ENCODE results near the gene CHN2. TPM values are rescaled to one million over a fixed set of nuclear protein-coding genes. Genes with fewer than 3 reads are reported as not detected.

CHN2 gene
- total RNA-seq, 1 experiment from 2014 or later, result 61.2 TPM

DNA sequence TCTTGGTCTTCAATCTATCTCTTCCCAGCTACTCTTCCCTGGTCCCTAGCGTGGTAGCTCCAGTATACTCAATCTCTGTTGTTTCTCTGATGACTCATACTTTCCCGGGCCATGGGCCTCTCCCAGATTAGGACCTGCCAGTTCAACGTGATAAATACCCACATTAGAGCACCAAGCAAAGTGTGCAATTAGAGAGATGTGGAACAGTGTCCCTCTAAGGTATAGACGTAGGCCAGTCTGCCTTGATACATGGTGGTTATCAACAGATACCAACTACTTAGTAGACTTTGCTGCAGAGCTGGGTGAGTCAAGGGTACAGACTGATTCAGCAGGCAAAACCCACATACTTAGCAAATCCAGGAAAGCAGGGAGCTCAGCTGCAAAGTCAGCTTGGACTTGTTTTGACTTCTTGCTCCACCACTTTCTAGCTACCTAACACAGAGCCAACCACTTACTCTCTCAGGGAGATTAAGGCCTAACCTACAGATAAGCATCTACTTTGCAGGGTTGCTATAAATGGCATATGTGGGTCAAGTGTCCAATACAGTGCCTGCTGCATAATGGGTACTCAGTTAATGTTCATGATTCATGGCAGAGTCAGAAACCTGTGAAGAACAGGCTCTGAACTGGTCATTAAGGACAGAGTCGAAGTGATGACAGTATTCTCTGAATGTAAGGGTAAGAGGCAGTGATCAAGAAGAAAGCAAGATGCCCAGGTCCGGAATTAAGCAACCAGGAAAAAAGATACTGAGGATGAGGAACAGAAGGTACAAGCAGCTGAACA lies 176.1 kb downstream of the CHN2 start:
- TF ChIP-seq EZH2 (IDR thresholded peaks at IDR 0.05; ENCODE audit: borderline replicate concordance, low read depth, low read length, poor library complexity, severe bottlenecking), result no peak
- TF ChIP-seq, protein P1, sequence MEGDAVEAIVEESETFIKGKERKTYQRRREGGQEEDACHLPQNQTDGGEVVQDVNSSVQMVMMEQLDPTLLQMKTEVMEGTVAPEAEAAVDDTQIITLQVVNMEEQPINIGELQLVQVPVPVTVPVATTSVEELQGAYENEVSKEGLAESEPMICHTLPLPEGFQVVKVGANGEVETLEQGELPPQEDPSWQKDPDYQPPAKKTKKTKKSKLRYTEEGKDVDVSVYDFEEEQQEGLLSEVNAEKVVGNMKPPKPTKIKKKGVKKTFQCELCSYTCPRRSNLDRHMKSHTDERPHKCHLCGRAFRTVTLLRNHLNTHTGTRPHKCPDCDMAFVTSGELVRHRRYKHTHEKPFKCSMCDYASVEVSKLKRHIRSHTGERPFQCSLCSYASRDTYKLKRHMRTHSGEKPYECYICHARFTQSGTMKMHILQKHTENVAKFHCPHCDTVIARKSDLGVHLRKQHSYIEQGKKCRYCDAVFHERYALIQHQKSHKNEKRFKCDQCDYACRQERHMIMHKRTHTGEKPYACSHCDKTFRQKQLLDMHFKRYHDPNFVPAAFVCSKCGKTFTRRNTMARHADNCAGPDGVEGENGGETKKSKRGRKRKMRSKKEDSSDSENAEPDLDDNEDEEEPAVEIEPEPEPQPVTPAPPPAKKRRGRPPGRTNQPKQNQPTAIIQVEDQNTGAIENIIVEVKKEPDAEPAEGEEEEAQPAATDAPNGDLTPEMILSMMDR (conservative IDR thresholded peaks at IDR 0.05; ENCODE audit: low read depth, low read length), result no peak
- ChIA-PET POLR2A (ENCODE audit: low non-redundant PET) (no interaction called here), CTCF (no interaction called here)
- H3K9me3 ChIP-seq (ENCODE audit: low read depth, low read length, poor library complexity, severe bottlenecking), result no peaks in the 10 kb centered on the region
- no peaks in the 10 kb centered on the region for H3K27me3 ChIP-seq (replicated peaks; ENCODE audit: insufficient read depth, low read depth, low read length, poor library complexity)
- intact Hi-C loops (cut with micrococcal nuclease; ENCODE audit: unreplicated experiment), result loop anchor here (5.0 to 10.0 kb wide), 2 partner anchors 33 to 96 kb away; no protein-coding TSS in a partner anchor
- peaks cover 6% of the 10 kb centered on the region for H3K36me3 ChIP-seq (ENCODE audit: insufficient read depth, low read length, poor library complexity, severe bottlenecking)
- no TSS peak for BruUV-seq (replicated peaks)
- peak overlapping the region; percentile 98 for H3K27ac ChIP-seq (ENCODE audit: low read depth, low read length, poor library complexity, severe bottlenecking)
- no peak overlapping the region for H3K4me3 ChIP-seq (ENCODE audit: low read depth, low read length, poor library complexity, severe bottlenecking)
- peaks cover 69% of the 10 kb centered on the region for H3K4me1 ChIP-seq (ENCODE audit: insufficient read depth, low read length, poor library complexity, severe bottlenecking)
- DNase-seq (ENCODE audit: low spot score), result peak; percentile 78

GRCh38 chr7:29371472-29371871 lies 176.9 kb downstream of the CHN2 start:
- CTCF ChIA-PET, result no interaction called here
- BruUV-seq (replicated peaks), result no TSS peak
- Histone ChIP-seq H3K9me3 (ENCODE audit: low read depth, low read length, poor library complexity, severe bottlenecking) (no peaks in the 10 kb centered on the region), H3K27me3 (replicated peaks; ENCODE audit: insufficient read depth, low read depth, low read length, poor library complexity) (no peaks in the 10 kb centered on the region), H3K4me1 (ENCODE audit: insufficient read depth, low read length, poor library complexity, severe bottlenecking) (peaks cover 75% of the 10 kb centered on the region), H3K4me3 (ENCODE audit: low read depth, low read length, poor library complexity, severe bottlenecking) (no peak overlapping the region), H3K27ac (ENCODE audit: low read depth, low read length, poor library complexity, severe bottlenecking) (peak overlapping the region; percentile 98), H3K36me3 (ENCODE audit: insufficient read depth, low read length, poor library complexity, severe bottlenecking) (peaks cover 6% of the 10 kb centered on the region)
- intact Hi-C loops (cut with micrococcal nuclease; ENCODE audit: unreplicated experiment), result loop anchor here (5.0 to 10.0 kb wide), 2 partner anchors 34 to 97 kb away; no protein-coding TSS in a partner anchor
- no peak for TF ChIP-seq EZH2 (IDR thresholded peaks at IDR 0.05; ENCODE audit: borderline replicate concordance, low read depth, low read length, poor library complexity, severe bottlenecking)
- TF ChIP-seq, protein P1 (conservative IDR thresholded peaks at IDR 0.05; ENCODE audit: low read depth, low read length), result no peak
- POLR2A ChIA-PET (ENCODE audit: low non-redundant PET), result no interaction called here
- DNase-seq (ENCODE audit: low spot score), result no peak

DNA sequence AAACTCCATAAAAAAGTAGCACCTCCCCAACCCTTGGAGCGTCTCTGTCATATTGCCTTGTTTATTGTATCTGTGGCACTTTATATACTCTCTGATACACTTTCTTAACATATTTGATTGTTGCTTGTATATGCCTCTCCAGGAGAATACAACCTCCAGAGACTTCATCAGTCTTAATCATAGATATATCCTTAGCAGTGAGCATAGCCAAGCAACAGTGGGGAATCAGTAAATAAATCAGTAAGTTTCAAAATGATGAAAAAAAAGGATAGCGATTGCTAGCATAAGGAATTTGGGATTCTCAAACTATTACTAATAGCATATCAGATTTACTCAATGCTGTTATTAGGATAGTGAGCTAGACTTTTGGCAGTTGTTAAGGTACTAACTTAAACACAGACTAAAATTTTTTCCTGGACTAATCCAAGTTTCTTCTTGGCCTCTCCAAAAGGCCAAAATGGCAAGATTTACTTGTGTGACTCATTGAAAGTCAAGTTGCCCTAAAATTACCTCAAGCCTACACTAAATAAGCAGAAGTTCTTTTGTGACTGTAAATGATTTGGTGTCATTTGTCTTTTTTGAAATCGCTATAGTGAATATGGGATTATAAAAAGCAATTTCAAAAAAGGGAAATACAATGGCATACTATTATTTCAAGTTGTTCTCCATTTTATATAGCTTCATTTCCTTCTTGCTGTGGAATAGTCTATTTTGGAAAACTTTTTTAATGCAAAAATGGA lies 177.9 kb downstream of the CHN2 start:
- Histone ChIP-seq H3K36me3 (ENCODE audit: insufficient read depth, low read length, poor library complexity, severe bottlenecking) (peaks cover 6% of the 10 kb centered on the region), H3K27me3 (replicated peaks; ENCODE audit: insufficient read depth, low read depth, low read length, poor library complexity) (no peaks in the 10 kb centered on the region), H3K4me1 (ENCODE audit: insufficient read depth, low read length, poor library complexity, severe bottlenecking) (peaks cover 83% of the 10 kb centered on the region), H3K4me3 (ENCODE audit: low read depth, low read length, poor library complexity, severe bottlenecking) (no peak overlapping the region), H3K27ac (ENCODE audit: low read depth, low read length, poor library complexity, severe bottlenecking) (peak overlapping the region; percentile 98), H3K9me3 (ENCODE audit: low read depth, low read length, poor library complexity, severe bottlenecking) (no peaks in the 10 kb centered on the region)
- intact Hi-C loops (cut with micrococcal nuclease; ENCODE audit: unreplicated experiment), result loop anchor here (5.0 to 10.0 kb wide), 2 partner anchors 35 to 98 kb away; no protein-coding TSS in a partner anchor
- DNase-seq (ENCODE audit: low spot score), result no peak
- no peak for TF ChIP-seq EZH2 (IDR thresholded peaks at IDR 0.05; ENCODE audit: borderline replicate concordance, low read depth, low read length, poor library complexity, severe bottlenecking)
- TF ChIP-seq, protein P1 (conservative IDR thresholded peaks at IDR 0.05; ENCODE audit: low read depth, low read length), result no peak
- BruUV-seq (replicated peaks), result no TSS peak
- ChIA-PET CTCF (interaction anchor here (0.7 kb wide), 1 partner anchor 14 kb away, joined by 3 read pairs; no protein-coding TSS in a partner anchor), POLR2A (ENCODE audit: low non-redundant PET) (no interaction called here)

All from A673 (cell line).